HG02763 (cell line): ENCODE results near the gene TCP1.
"Not testable (repeated sequence)": the region's sequence is repeated elsewhere in the genome, so short reads cannot be mapped to it uniquely, and the experiment has no call there.

Source experiments
- ATAC-seq: cut with Tn5 transposase; IDR thresholded peaks from one replicate; pipeline ENCODE4 v1.9.1; 2021; ENCODE audit warnings: mild to moderate bottlenecking, moderate library complexity; ENCODE audit not compliant: unreplicated experiment

The TCP1 gene

DNA sequence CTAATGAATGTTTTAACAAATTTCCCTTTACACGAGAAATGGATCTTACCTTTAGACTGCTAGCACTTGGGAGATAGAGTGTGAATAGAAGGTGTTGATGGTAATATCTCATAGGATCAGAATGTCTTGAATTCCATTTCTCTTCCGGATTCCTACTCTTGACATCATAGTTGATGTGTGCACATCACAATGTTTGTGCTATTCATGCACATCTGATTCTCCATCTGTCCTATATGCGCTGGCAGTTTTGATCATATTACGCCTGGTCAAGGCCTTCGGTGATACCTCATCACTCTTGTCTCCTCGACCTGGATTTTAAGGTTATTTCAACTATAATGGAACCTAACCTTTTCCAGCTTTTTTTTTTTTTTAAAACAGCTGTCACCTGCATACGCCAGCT is 44.3 kb downstream of the TCP1 start:
- no peak for ATAC-seq

GRCh38 chr6:159742165-159742564 is 47.2 kb downstream of the TCP1 start:
- ATAC-seq = no peak

GRCh38 chr6:159739341-159739740 is 50.1 kb downstream of the TCP1 start:
- ATAC-seq = no peak

DNA sequence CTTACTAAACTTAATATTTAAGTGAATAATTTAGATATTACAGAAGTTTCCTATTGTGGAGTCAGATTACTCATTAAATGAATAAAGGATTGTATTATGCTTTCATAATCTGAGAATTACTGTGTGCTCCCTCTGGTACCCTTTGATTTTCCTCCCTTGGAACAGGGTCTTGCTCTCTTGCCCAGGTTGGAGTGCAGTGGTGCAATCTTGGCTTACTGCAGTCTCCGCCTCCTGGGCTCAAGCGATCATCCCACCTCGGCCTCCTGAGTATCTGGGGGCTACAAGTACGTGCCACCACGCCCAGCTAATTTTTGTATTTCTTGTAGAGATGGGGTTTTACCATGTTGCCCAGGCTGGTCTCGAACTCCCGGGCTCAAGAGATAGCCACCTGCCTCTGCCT is 52.5 kb downstream of the TCP1 start:
- ATAC-seq = no peak

DNA sequence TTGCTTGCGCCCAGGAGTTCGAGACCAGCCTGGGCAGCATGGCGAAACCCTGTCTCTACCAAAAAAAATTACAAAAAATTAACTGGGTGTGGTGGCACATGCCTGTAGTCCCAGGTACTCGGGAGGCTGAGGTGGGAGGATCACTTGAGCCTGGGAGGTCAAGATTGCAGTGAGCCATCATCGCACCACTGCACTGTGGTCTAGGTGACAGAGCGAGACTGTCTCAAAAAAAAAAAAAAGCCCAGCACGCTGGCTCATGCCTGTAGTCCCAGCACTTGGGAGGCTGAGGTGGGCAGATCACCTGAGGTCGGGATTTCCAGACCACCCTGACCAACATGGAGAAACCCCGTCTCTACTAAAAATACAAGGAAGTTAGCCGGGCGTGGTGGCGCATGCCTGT is 56.0 kb downstream of the TCP1 start:
- ATAC-seq = not testable (repeated sequence)

GRCh38 chr6:159732550-159732949 is 56.9 kb downstream of the TCP1 start:
- ATAC-seq = not testable (repeated sequence)

DNA sequence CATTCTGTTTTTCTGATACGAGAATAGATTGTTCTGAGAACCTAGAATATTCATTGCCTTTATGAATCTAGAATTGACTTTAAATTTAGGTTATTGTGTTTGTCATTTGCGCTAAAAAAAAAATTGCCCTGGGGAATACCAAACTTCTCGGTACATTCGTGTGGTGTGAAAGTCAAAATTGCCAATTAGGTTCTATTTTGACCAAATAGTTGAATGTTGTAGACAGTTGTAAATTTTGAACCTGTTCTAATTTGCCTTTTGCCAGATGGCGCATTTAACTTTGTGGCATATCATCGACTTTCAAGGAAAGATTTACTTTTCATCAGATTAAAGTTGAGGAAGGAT is 59.1 kb downstream of the TCP1 start:
- ATAC-seq = no peak

GRCh38 chr6:159729598-159730331 is 59.6 kb downstream of the TCP1 start:
- no peak for ATAC-seq

DNA sequence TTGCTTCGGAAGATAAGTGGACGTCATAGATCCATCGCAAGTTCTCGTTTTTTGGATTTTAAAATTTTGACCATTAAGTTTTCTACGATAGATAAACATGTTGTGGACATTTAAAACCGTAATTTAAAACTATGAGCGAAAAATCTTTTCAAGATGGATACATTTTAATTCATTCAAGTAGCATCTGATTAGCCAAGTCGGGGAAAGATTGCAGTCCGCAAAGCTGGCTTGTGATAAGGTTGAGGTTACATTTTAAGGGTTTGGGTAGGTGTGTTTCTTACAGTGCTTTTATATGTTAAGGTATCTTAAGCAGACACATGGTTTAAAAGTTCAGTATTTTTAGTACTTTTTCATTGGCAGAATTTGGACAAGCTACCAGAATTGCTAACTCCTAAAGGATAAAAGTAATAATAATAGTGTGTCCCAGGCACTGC is 60.9 kb downstream of the TCP1 start:
- ATAC-seq = no peak
